WTC11 (cell line): ENCODE results near the gene PCNA.

ENCODE experiments used
- CREB1 ChIP-seq: sonication (generic); formaldehyde crosslinking; IDR thresholded peaks from 2 replicates; pipeline ENCODE4 v1.8.0; 2023; ENCODE audit warnings: mild to moderate bottlenecking, missing genetic modification reagents
- CREM ChIP-seq: sonication (generic); formaldehyde crosslinking; IDR thresholded peaks from 2 replicates; pipeline ENCODE4 v1.8.1; 2022; ENCODE audit warnings: mild to moderate bottlenecking, missing genetic modification reagents, moderate library complexity
- FOXK1 ChIP-seq: sonication (generic); formaldehyde crosslinking; IDR thresholded peaks from 2 replicates; pipeline ENCODE4 v1.8.0; 2022; ENCODE audit warnings: mild to moderate bottlenecking, moderate library complexity, missing genetic modification reagents
- GABPB1 ChIP-seq: sonication (generic); formaldehyde crosslinking; IDR thresholded peaks from 2 replicates; pipeline ENCODE4 v1.8.1; 2023; ENCODE audit warnings: mild to moderate bottlenecking, missing genetic modification reagents
- HMGXB4 ChIP-seq: sonication (generic); formaldehyde crosslinking; IDR thresholded peaks from 2 replicates; pipeline ENCODE4 v1.8.1; 2023; ENCODE audit warnings: mild to moderate bottlenecking, moderate library complexity, missing genetic modification reagents
- TEAD1 ChIP-seq: sonication (generic); formaldehyde crosslinking; IDR thresholded peaks from 2 replicates; pipeline ENCODE4 v1.8.0; 2022; ENCODE audit warnings: mild to moderate bottlenecking, missing genetic modification reagents
- ZNF532 ChIP-seq: fragments of 250-450 bp; sonication (Bioruptor Pico); IDR thresholded peaks from 2 replicates; pipeline ENCODE4 v1.9.0; 2021; ENCODE audit warnings: mild to moderate bottlenecking, borderline replicate concordance
- ZSCAN18 ChIP-seq: fragments of 250-450 bp; sonication (Bioruptor Pico); IDR thresholded peaks from 2 replicates; pipeline ENCODE4 v2.1.2; 2022; ENCODE audit warnings: mild to moderate bottlenecking, moderate library complexity
- TF ChIP-seq, protein P1 (sequence below): fragments of 200-600 bp; IDR thresholded peaks from 2 replicates; pipeline ENCODE4 v1.8.0; 2022; ENCODE audit warnings: antibody characterized with exemption

GRCh38 chr20:5077761-5078387 is 41.9 kb downstream of the PCNA start:
- TF ChIP-seq, protein P1, sequence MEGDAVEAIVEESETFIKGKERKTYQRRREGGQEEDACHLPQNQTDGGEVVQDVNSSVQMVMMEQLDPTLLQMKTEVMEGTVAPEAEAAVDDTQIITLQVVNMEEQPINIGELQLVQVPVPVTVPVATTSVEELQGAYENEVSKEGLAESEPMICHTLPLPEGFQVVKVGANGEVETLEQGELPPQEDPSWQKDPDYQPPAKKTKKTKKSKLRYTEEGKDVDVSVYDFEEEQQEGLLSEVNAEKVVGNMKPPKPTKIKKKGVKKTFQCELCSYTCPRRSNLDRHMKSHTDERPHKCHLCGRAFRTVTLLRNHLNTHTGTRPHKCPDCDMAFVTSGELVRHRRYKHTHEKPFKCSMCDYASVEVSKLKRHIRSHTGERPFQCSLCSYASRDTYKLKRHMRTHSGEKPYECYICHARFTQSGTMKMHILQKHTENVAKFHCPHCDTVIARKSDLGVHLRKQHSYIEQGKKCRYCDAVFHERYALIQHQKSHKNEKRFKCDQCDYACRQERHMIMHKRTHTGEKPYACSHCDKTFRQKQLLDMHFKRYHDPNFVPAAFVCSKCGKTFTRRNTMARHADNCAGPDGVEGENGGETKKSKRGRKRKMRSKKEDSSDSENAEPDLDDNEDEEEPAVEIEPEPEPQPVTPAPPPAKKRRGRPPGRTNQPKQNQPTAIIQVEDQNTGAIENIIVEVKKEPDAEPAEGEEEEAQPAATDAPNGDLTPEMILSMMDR: no peak
- TF ChIP-seq ZSCAN18 (CRISPR knock-in tag) (no peak), CREM (CRISPR knock-in tag) (no peak), HMGXB4 (CRISPR knock-in tag) (no peak), GABPB1 (CRISPR knock-in tag) (no peak), FOXK1 (CRISPR knock-in tag) (no peak), TEAD1 (CRISPR knock-in tag) (no peak), ZNF532 (CRISPR knock-in tag) (no peak), CREB1 (CRISPR knock-in tag) (no peak)
